OCI-LY7 (cell line): Measurements from ENCODE around the gene KCNQ2.

Experiments
- EZH2phosphoT487 ChIP-seq: fragments of 200-600 bp; sonication (generic); IDR thresholded peaks from 2 replicates; pipeline ENCODE4 v1.6.1; 2018; ENCODE audit warnings: low read depth, borderline replicate concordance, mild to moderate bottlenecking, mixed run types, antibody characterized with exemption, low read length, moderate library complexity, mixed read lengths
- TF ChIP-seq, protein P1 (sequence below): fragments of 200-600 bp; sonication (generic); conservative IDR thresholded peaks from 2 replicates; pipeline ENCODE4 v1.5.1; 2014; ENCODE audit warnings: mild to moderate bottlenecking, antibody characterized with exemption, low read length, moderate library complexity, mixed read lengths

DNA sequence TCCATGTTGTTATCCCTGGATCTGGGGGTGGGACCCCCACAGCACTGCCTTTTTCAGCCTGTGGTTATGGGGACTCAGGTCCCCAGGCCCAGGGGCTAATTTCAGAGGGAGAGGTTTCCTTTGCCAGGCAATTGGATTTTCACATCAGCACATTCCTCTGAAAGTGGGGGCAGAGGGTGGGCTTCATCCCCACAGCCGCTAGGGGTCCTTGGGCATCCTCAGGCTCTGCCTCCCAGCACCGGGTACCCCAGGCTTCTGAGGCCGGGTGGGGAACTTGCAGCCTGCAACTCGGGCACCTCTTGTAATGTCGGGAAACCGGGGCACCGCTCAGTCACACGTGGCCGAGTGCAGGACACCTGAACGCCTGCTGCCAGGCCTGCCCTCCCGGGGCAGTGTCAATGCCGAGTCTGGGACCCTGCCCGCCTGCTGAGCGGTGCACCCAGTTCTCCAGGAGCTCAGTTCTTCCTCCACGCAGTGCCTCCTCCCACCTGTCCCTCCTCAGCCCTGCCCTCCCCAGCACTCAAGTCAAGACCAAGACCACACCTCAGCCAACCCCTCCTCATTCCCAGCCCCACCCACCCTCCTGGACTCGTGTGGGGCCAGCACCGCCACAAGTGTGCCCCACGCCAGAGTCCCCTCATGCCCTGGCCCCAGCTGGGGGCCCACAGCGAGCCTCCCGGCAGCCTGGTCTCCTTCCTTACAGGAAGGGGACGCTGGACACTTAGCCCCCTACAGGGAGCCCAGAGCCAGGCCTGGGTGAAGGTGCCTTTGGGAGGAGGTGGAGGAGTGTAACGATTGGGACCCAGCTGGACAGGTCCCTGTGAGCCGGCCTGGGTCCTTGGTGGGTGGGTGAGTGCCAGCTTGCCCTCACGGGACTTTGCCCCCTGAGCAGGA lies 102.5 kb downstream of the KCNQ2 start:
- TF ChIP-seq, protein P1, sequence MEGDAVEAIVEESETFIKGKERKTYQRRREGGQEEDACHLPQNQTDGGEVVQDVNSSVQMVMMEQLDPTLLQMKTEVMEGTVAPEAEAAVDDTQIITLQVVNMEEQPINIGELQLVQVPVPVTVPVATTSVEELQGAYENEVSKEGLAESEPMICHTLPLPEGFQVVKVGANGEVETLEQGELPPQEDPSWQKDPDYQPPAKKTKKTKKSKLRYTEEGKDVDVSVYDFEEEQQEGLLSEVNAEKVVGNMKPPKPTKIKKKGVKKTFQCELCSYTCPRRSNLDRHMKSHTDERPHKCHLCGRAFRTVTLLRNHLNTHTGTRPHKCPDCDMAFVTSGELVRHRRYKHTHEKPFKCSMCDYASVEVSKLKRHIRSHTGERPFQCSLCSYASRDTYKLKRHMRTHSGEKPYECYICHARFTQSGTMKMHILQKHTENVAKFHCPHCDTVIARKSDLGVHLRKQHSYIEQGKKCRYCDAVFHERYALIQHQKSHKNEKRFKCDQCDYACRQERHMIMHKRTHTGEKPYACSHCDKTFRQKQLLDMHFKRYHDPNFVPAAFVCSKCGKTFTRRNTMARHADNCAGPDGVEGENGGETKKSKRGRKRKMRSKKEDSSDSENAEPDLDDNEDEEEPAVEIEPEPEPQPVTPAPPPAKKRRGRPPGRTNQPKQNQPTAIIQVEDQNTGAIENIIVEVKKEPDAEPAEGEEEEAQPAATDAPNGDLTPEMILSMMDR: 0 out of 2 replicates have a peak, but pooled peaks have one; percentile 26
- no peak for TF ChIP-seq EZH2phosphoT487
